HCT116 (cell line): Measurements from ENCODE around the gene FXYD4. TPM values are rescaled to one million over a fixed set of nuclear protein-coding genes. Genes with fewer than 3 reads are reported as not detected.

ENCODE experiments used
- ATAC-seq: fragments of 200-7000 bp; cut with Tn5 transposase; 2 replicates; pipeline ENCODE4 v1.9.1; 2020; ENCODE audit warnings: mild to moderate bottlenecking, moderate library complexity
- BruUV-seq: library from RNA; stranded (reverse); fragments of 400-500 nt; replicated peaks from 2 replicates; lab custom pipeline; 2021; lab: Mats Ljungman, UMichigan
- CTCF ChIA-PET: fragments of 300-600 bp; sonication (Branson Sonifier 250); formaldehyde crosslinking; loops from one replicate; lab custom pipeline; 2021; ENCODE audit warnings: antibody characterized with exemption; lab: Charles Lee
- POLR2A ChIA-PET: fragments of 300-600, 350-600 bp; sonication (Branson Sonifier 250); formaldehyde crosslinking; loops from one replicate; lab custom pipeline; 2021; ENCODE audit warnings: antibody characterized with exemption; lab: Charles Lee
- RAD21 ChIA-PET, 2 experiments: fragments of 300-600 bp; sonication (Branson Sonifier 250); formaldehyde crosslinking; loops; one replicate each; lab custom pipeline; 2023; ENCODE audit warnings: low total read pairs in 2 of 2; ENCODE audit not compliant: uncharacterized antibody in 2 of 2, unreplicated experiment in 2 of 2, low non-redundant PET in 1 of 2; lab: Charles Lee
- DNase-seq: peaks from one replicate; pipeline ENCODE4 v3.0.0-alpha.2; 2010; ENCODE audit warnings: low read depth, low spot score
- H2AFZ ChIP-seq: fragments of 200-600 bp; shearing (Covaris generic), sonication (generic); 2 replicates; pipeline ENCODE4 v1.6.1; 2017; ENCODE audit warnings: low read depth, mixed run types, mixed read lengths, antibody characterized with exemption, low read length; ENCODE audit not compliant: poor library complexity, severe bottlenecking
- H3K27ac ChIP-seq: 2 replicates; pipeline ENCODE4 v1.5.1; 2012; ENCODE audit warnings: low read depth, low read length
- H3K27me3 ChIP-seq: fragments of 200-600 bp; sonication (generic); 2 replicates; pipeline ENCODE4 v1.6.1; 2016; ENCODE audit warnings: mixed run types, low read length, mixed read lengths; ENCODE audit not compliant: insufficient read depth
- H3K36me3 ChIP-seq, 2 experiments: fragments of 200-500 bp in 1 of 2; fragments of 200-600 bp in 1 of 2; sonication (Bioruptor generic) in 1 of 2; sonication (generic) in 1 of 2; 2 replicates each; pipeline versions ENCODE4 v1.5.1 to v1.6.1; 2014 to 2016; ENCODE audit warnings: low read length in 2 of 2, inconsistent platforms in 1 of 2, mixed read lengths in 1 of 2, mixed run types in 1 of 2; ENCODE audit not compliant: insufficient read depth in 2 of 2, control insufficient read depth in 1 of 2
- H3K4me1 ChIP-seq, 2 experiments: fragments of 200-600 bp in 1 of 2; sonication (generic) in 1 of 2; 2 replicates each; pipeline versions ENCODE4 v1.5.1 to v1.6.1; 2012 to 2017; ENCODE audit warnings: low read length in 2 of 2, inconsistent platforms in 1 of 2, mild to moderate bottlenecking in 1 of 2, mixed read lengths in 1 of 2, mixed run types in 1 of 2, moderate library complexity in 1 of 2; ENCODE audit not compliant: insufficient read depth in 2 of 2, control insufficient read depth in 1 of 2
- H3K4me2 ChIP-seq: fragments of 200-600 bp; sonication (generic); 2 replicates; pipeline ENCODE4 v1.6.1; 2017; ENCODE audit warnings: mixed run types, low read length, mixed read lengths
- H3K4me3 ChIP-seq, 2 experiments: fragments of 200-600 bp in 1 of 2; sonication (generic) in 1 of 2; replicated peaks in 1 of 2; 2 replicates each; pipeline ENCODE4 v1.5.1; 2011 to 2016; ENCODE audit warnings: low read length in 2 of 2, control low read depth in 1 of 2, low read depth in 1 of 2, mild to moderate bottlenecking in 1 of 2, mixed read lengths in 1 of 2, mixed run types in 1 of 2
- H3K79me2 ChIP-seq: fragments of 200-600 bp; sonication (generic); 2 replicates; pipeline ENCODE4 v1.6.1; 2017; ENCODE audit warnings: mild to moderate bottlenecking, mixed run types, low read length, moderate library complexity, mixed read lengths; ENCODE audit not compliant: insufficient read depth
- H3K9ac ChIP-seq: fragments of 200-600 bp; sonication (generic); 2 replicates; pipeline ENCODE4 v1.6.1; 2016; ENCODE audit warnings: low read length, mixed read lengths
- H3K9me2 ChIP-seq: fragments of 200-600 bp; sonication (generic), shearing (Covaris generic); 2 replicates; pipeline ENCODE4 v1.6.1; 2017; ENCODE audit warnings: mixed run types, mild to moderate bottlenecking, moderate library complexity; ENCODE audit not compliant: insufficient read depth
- H3K9me3 ChIP-seq, 2 experiments: fragments of 200-500 bp in 1 of 2; fragments of 200-600 bp in 1 of 2; sonication (Bioruptor generic) in 1 of 2; sonication (generic) in 1 of 2; 2 replicates each; pipeline ENCODE4 v1.6.1; 2014 to 2017; ENCODE audit warnings: low read length in 2 of 2, mixed read lengths in 2 of 2, inconsistent platforms in 1 of 2, low read depth in 1 of 2, mild to moderate bottlenecking in 1 of 2, mixed run types in 1 of 2, moderate library complexity in 1 of 2; ENCODE audit not compliant: control insufficient read depth in 1 of 2, insufficient read depth in 1 of 2
- H4K20me1 ChIP-seq: fragments of 200-600 bp; sonication (generic), shearing (Covaris generic); 2 replicates; pipeline ENCODE4 v1.6.1; 2017; ENCODE audit warnings: mixed run types, mild to moderate bottlenecking, moderate library complexity; ENCODE audit not compliant: insufficient read depth
- ATF3 ChIP-seq: IDR thresholded peaks from 2 replicates; pipeline ENCODE4 v1.6.1; 2012
- CBX3 ChIP-seq: IDR thresholded peaks from 2 replicates; pipeline ENCODE4 v1.6.1; 2012; ENCODE audit warnings: low read depth
- CEBPB ChIP-seq: IDR thresholded peaks from 2 replicates; pipeline ENCODE4 v1.6.1; 2012; ENCODE audit warnings: low read depth
- CTCF ChIP-seq, 3 experiments: fragments of 200-600 bp in 1 of 3; sonication (generic) in 1 of 3; IDR thresholded peaks in 2 of 3; conservative IDR thresholded peaks in 1 of 3; 2 replicates each; pipeline ENCODE4 v1.5.1; 2012 to 2017; ENCODE audit warnings: low read depth in 2 of 3, low read length in 2 of 3, antibody characterized with exemption in 1 of 3, borderline replicate concordance in 1 of 3, control low read depth in 1 of 3, mild to moderate bottlenecking in 1 of 3, mixed read lengths in 1 of 3, mixed run types in 1 of 3, moderate library complexity in 1 of 3; ENCODE audit not compliant: insufficient read depth in 1 of 3
- ELF1 ChIP-seq: IDR thresholded peaks from 2 replicates; pipeline ENCODE4 v1.6.1; 2012; ENCODE audit warnings: low read depth, borderline replicate concordance
- FOSL1 ChIP-seq: IDR thresholded peaks from 2 replicates; pipeline ENCODE4 v1.6.1; 2012; ENCODE audit warnings: low read depth
- JUND ChIP-seq: IDR thresholded peaks from 2 replicates; pipeline ENCODE4 v1.6.1; 2012
- POLR2AphosphoS5 ChIP-seq: IDR thresholded peaks from 2 replicates; pipeline ENCODE4 v1.6.1; 2011; ENCODE audit warnings: mild to moderate bottlenecking, low read depth, low read length, moderate library complexity
- RAD21 ChIP-seq: IDR thresholded peaks from 2 replicates; pipeline ENCODE4 v1.6.1; 2012; ENCODE audit warnings: low read depth, mild to moderate bottlenecking
- SIN3A ChIP-seq: IDR thresholded peaks from 2 replicates; pipeline ENCODE4 v1.6.1; 2012; ENCODE audit warnings: low read depth
- SP1 ChIP-seq: IDR thresholded peaks from 2 replicates; pipeline ENCODE4 v1.6.1; 2012; ENCODE audit warnings: low read depth
- SRF ChIP-seq: IDR thresholded peaks from 2 replicates; pipeline ENCODE4 v1.6.1; 2012; ENCODE audit warnings: low read depth
- YY1 ChIP-seq: IDR thresholded peaks from 2 replicates; pipeline ENCODE4 v1.6.1; 2011; ENCODE audit warnings: low read length, low read depth, moderate library complexity, mild to moderate bottlenecking; ENCODE audit not compliant: insufficient replicate concordance; ENCODE audit errors: extremely low read depth
- ZFX ChIP-seq: fragments of 450-650 bp; IDR thresholded peaks from 2 replicates; pipeline ENCODE4 v1.6.1; 2017
- ZNF274 ChIP-seq: fragments of 200-500 bp; sonication (Bioruptor generic); IDR thresholded peaks from 2 replicates; pipeline ENCODE4 v1.6.1; 2014; ENCODE audit warnings: mild to moderate bottlenecking, low read depth, low read length, inconsistent platforms
- intact Hi-C: fragments of 100-400 bp; cut with micrococcal nuclease; formaldehyde crosslinking; loops from 2 replicates; pipeline ENCODE4 v1.10.0; 2022
- total RNA-seq: library from RNA; stranded (reverse); gene quantifications from one replicate; pipeline ENCODE4 v1.2.1, GENCODE V29; 2021; ENCODE audit not compliant: unreplicated experiment
- TF ChIP-seq, protein P1 (sequence below): IDR thresholded peaks from 2 replicates; pipeline ENCODE4 v1.6.1; 2012; ENCODE audit warnings: low read depth
- TF ChIP-seq, protein P2 (sequence below): IDR thresholded peaks from 2 replicates; pipeline ENCODE4 v1.6.1; 2012
- TF ChIP-seq, protein P3 (sequence below): IDR thresholded peaks from 2 replicates; pipeline ENCODE4 v1.6.1; 2011; ENCODE audit warnings: mild to moderate bottlenecking, low read length, moderate library complexity; ENCODE audit not compliant: insufficient replicate concordance; ENCODE audit errors: extremely low read depth

FXYD4 gene
- total RNA-seq, 1 experiment from 2014 or later, result 0.71 TPM

DNA sequence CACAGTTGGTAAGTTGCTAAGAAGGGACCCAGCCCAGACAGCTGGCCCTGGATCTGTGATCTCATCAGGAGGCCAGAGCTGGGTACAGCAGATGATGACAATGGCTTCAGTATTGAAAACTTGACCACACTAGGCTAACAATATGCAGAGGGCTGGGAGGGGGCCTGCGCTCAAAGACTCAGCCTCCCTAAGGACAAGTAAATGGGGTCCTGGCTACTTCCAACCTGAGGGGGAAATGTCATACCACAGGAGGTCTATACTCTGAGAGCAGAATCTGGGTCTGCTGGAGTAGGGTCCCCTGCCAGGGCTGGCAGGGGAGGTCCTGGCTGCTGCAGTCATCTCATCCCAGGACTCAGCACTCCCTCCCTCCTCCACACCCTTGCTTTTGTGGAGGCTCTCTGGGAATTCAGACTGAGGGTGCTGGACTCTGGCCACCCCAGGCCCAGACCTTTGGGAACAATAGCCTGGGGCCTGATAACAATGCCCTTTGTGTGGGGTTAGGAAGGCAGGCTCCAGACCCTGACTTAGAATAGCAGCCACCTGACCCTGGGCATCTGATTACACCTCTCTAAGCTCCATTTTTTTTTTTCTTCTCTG is 1.4 kb downstream of the FXYD4 start:
- intact Hi-C loops, result no loop called here
- ATAC-seq (no peak), DNase-seq (no peak)
- CTCF ChIA-PET, result no interaction called here
- H2AFZ ChIP-seq, result no peak overlapping the region
- no peak overlapping the region for H3K9ac ChIP-seq
- no peak overlapping the region for H3K27ac ChIP-seq
- H3K9me3 ChIP-seq, result no peaks in the 10 kb centered on the region
- no peaks in the 10 kb centered on the region for H3K36me3 ChIP-seq
- no peak overlapping the region for H3K4me2 ChIP-seq
- no peaks in the 10 kb centered on the region for H3K9me2 ChIP-seq
- no TSS peak for BruUV-seq
- H3K4me3 ChIP-seq, result no peak overlapping the region
- RAD21 ChIA-PET, result no interaction called here
- H3K27me3 ChIP-seq, result no peaks in the 10 kb centered on the region
- TF ChIP-seq SP1 (no peak), ZNF274 (no peak), SRF (no peak), ZFX (no peak), CBX3 (no peak), JUND (no peak), ATF3 (no peak), YY1 (no peak), CTCF (IDR thresholded peaks at IDR 0.05 in 2 of 3, conservative IDR thresholded peaks at IDR 0.05 in 1 of 3; ENCODE audit: borderline replicate concordance in 1 of 3, insufficient read depth in 1 of 3, low read depth in 2 of 3, low read length in 2 of 3) (no peak), RAD21 (no peak), FOSL1 (no peak), SIN3A (no peak), POLR2AphosphoS5 (no peak), CEBPB (no peak), ELF1 (no peak)
- TF ChIP-seq, protein P1, sequence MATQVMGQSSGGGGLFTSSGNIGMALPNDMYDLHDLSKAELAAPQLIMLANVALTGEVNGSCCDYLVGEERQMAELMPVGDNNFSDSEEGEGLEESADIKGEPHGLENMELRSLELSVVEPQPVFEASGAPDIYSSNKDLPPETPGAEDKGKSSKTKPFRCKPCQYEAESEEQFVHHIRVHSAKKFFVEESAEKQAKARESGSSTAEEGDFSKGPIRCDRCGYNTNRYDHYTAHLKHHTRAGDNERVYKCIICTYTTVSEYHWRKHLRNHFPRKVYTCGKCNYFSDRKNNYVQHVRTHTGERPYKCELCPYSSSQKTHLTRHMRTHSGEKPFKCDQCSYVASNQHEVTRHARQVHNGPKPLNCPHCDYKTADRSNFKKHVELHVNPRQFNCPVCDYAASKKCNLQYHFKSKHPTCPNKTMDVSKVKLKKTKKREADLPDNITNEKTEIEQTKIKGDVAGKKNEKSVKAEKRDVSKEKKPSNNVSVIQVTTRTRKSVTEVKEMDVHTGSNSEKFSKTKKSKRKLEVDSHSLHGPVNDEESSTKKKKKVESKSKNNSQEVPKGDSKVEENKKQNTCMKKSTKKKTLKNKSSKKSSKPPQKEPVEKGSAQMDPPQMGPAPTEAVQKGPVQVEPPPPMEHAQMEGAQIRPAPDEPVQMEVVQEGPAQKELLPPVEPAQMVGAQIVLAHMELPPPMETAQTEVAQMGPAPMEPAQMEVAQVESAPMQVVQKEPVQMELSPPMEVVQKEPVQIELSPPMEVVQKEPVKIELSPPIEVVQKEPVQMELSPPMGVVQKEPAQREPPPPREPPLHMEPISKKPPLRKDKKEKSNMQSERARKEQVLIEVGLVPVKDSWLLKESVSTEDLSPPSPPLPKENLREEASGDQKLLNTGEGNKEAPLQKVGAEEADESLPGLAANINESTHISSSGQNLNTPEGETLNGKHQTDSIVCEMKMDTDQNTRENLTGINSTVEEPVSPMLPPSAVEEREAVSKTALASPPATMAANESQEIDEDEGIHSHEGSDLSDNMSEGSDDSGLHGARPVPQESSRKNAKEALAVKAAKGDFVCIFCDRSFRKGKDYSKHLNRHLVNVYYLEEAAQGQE, result no peak
- TF ChIP-seq, protein P2, sequence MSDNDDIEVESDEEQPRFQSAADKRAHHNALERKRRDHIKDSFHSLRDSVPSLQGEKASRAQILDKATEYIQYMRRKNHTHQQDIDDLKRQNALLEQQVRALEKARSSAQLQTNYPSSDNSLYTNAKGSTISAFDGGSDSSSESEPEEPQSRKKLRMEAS, result no peak
- TF ChIP-seq, protein P3, sequence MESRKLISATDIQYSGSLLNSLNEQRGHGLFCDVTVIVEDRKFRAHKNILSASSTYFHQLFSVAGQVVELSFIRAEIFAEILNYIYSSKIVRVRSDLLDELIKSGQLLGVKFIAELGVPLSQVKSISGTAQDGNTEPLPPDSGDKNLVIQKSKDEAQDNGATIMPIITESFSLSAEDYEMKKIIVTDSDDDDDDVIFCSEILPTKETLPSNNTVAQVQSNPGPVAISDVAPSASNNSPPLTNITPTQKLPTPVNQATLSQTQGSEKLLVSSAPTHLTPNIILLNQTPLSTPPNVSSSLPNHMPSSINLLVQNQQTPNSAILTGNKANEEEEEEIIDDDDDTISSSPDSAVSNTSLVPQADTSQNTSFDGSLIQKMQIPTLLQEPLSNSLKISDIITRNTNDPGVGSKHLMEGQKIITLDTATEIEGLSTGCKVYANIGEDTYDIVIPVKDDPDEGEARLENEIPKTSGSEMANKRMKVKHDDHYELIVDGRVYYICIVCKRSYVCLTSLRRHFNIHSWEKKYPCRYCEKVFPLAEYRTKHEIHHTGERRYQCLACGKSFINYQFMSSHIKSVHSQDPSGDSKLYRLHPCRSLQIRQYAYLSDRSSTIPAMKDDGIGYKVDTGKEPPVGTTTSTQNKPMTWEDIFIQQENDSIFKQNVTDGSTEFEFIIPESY, result no peak
- no peaks in the 10 kb centered on the region for H4K20me1 ChIP-seq
- no peaks in the 10 kb centered on the region for H3K79me2 ChIP-seq
- peaks cover 10 to 17% of the 10 kb centered on the region in 2 experiments for H3K4me1 ChIP-seq
- POLR2A ChIA-PET, result no interaction called here
